HG03108 (cell line): Measurements from ENCODE around the gene GPR137B.
"Not testable (repeated sequence)": the region's sequence is repeated elsewhere in the genome, so short reads cannot be mapped to it uniquely, and the experiment has no call there.

ENCODE experiments used
- ATAC-seq: cut with Tn5 transposase; IDR thresholded peaks from one replicate; pipeline ENCODE4 v1.9.1; 2021; ENCODE audit warnings: moderate library complexity; ENCODE audit not compliant: unreplicated experiment

The GPR137B gene

GRCh38 chr1:236159704-236160539 is 17.6 kb downstream of the GPR137B start:
- peak; percentile 37 for ATAC-seq

GRCh38 chr1:236160540-236161127 is 18.3 kb downstream of the GPR137B start:
- no peak for ATAC-seq

DNA sequence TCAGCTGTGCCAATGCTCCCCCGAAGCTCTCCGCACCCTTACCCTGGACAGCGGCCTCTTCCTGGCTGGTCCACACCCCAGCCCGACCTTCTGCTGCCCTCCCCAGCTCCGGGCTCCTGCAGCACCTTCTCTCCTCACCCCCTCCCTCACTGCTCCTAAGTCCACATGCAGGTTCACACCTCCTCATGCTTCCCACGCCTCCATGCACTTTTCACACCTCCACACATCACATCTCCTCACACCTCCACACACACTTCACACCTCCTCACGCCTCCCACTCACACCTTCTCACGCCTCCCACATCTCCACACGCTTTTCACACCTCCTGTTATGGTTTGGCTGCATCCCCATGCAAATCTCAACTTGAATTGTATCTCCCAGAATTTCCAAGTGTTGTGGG is 18.9 kb downstream of the GPR137B start:
- no peak for ATAC-seq

GRCh38 chr1:236161755-236162154 is 19.4 kb downstream of the GPR137B start:
- ATAC-seq, result not testable (repeated sequence)

DNA sequence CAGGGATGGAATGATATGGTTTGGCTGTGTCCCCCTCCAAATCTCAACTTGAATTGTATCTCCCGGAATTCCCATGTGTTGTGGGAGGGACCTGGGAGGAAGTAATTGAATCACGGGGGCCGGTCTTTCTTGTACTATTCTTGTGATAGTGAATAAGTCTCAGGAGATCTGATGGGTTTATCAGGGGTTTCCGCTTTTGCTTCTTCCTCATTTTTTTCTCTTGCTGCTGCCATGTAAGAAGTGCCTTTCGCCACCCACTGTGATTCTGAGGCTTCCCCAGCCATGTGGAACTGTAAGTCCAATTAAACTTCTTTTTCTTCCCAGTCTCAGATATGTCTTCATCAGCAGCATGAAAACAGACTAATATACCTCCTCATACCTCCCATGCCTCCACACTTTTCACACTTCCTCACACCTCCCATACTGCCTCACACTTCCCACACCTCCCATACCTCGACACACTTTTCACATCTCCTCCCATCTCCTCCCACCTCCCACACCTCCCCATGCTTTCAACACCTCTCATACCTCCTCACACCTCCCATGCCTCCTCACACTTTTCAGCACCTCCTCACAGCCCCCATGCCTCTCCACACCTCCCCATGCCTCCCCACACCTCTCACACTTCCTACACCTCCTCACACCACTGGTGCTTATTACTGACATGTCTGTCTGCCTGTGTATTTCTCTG is 21.3 kb downstream of the GPR137B start:
- no peak for ATAC-seq

DNA sequence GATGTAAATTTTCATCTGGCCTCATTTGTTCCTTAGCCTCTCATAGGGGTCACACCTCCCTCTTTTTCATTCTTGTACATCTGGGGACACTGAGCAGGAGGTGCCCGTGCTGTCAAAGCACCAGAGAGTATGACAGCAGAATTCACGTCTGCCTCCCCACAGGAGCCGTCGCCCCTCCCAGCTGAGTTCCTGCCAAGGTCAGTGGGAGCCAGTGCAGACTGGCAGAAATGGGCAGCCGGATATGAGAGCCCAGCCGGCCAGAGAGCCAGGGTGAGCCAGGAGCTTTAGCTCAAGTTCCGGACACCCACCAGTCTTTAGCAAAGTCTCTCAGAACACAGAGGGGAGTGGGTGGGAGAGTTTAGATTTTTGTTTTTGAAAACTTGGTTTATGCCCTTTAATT is 21.9 kb downstream of the GPR137B start:
- no peak for ATAC-seq

DNA sequence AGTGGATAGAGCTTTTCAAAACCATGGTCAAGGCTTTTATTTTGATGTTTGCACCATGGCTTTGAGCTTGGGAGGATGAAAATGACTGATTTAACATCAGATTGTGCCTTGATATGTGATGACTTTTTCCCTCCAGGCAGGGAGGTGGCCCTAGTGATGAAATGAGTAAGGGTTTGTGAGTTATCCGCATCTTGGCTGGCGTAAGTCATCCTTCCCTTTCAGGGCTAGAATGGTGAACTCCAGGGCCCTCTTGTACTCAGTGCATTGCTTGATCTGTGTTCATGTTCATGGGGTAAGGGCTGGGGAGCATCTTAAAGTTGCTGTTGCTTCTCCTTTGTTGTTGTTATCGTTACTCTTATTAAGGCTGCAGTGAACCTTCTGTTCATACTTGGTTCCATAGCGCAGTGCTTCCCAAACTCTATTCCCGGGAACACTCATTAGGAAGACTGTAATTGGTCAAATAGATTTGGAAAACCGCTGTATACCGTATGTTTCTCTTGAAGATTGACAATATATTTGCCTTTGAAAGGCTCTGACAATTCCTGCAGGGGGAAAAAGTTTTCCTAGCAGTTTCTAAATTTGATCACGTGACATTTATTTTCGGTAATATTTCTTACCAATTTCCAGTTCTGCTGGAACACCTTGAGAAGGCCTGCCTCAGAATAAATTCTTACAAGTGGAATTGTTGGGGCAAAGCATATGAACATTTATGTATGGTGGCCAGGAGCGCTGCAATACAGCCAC is 23.1 kb downstream of the GPR137B start:
- no peak for ATAC-seq

GRCh38 chr1:236166041-236166440 is 23.7 kb downstream of the GPR137B start:
- ATAC-seq, result no peak

DNA sequence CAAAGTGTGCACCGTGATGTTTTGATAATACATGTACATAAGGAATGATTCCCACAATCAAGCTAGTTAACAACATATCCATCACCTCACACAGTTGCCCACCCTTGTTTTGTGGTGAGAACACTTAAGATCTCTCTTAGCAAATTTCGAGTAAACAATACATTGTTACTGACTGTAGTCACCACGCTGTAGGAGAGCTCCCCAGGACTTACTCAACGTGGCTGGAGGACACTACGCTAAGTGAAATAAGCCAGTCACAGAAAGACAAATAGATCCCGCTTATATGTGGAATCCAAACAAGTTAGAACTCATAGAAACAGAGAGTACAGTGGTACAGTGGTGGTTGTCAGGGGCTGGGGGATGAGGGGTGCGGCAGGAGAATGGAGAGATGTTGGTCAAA is 24.8 kb downstream of the GPR137B start:
- no peak for ATAC-seq

GRCh38 chr1:236167578-236167977 is 25.2 kb downstream of the GPR137B start:
- no peak for ATAC-seq

DNA sequence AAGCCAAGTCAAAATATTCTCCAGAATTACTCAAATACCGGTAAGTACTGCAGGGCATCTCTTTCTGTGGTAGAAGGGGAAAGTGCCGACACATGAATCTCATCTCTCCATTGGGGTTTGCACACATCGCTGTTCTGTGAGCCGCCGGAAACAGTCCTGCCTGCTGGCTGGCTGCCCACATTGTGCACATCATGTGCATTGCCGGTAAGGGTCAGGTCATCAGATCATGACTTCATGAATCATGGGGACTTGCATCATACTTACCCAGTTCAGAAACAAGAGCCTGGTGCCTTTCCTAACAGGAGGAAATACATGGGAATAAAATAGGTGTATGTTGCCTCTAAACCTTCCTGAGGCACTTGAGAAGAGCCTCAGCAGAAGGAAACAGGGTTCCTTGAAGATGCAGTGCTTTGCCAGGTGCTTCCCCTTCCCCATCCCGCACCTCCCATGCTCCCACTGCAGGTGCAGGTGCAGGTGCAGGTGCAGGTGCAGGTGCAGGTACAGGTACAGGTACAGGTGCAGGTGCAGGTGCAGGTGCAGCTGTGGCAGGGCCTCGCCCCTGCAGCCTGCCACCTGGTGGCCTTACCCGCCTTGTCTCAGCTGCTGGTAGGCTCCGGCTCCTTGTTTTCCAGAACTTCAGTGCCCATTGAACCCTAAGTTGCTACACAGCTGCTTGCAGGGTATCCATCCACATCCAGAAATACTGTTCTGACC is 26.5 kb downstream of the GPR137B start:
- ATAC-seq, result peak; percentile 86

DNA sequence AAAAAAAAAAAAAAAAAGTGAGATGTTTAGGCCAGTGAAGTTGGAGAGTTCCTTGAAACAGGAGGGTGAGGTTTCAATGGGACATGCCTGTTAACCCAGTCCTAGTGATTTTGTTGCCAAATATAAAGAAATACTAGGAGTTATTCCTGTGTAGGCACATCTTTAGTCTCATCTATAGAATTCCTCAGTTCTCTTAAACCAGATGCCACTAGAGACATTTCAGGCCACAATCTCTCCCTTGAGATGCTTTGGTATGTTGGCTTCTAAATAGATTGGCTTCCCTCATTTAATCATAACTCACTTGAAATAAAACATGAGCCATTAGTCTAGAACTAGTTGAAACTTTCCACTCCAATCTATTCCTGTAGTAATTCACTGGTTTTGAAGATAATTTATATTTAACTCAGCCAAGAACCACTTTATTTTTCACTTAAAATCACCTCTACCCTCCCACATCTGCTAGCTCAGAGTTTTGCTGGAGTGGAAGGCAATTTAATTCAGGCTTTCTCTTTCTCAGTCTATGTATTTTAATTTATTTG is 29.8 kb downstream of the GPR137B start:
- no peak for ATAC-seq

DNA sequence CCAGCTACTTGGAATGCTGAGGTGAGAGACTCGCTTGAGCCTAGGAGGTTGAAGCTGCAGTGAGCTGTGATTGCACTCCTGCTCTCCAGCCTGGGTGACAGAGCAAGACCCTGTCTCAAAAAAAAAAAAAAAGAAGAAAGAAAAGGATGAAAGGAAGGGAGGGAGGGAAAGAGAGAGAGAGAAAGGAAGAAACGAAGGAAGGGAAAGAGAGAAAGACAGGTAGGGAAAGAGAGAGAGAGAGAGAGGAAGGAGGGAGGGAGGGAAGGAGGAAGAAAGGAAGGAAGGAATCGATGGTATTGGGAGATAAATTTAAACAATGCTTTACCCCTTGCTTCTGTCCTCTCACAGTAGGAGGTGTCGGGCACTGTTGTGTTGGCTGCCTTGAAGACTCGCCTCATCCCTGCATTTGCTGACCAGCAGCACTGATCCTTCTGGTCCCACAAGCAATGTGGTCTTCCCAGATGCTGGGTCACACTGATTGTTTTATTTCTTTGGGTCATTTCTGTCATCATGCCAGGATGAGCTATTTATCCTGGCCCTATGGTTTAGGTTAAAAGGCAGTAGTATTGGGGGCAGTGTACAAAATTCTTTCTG is 30.9 kb downstream of the GPR137B start:
- ATAC-seq, result no peak

- peak; percentile 67 for ATAC-seq
Measured at GRCh38 chr1:236175642-236176336, 33.5 kb downstream of the GPR137B start.

- ATAC-seq, result no peak
Measured at GRCh38 chr1:236176337-236177336, 34.3 kb downstream of the GPR137B start.

GRCh38 chr1:236179634-236180033 is 37.3 kb downstream of the GPR137B start:
- ATAC-seq, result no peak

GRCh38 chr1:236181059-236181458 is 38.7 kb downstream of the GPR137B start:
- no peak for ATAC-seq

DNA sequence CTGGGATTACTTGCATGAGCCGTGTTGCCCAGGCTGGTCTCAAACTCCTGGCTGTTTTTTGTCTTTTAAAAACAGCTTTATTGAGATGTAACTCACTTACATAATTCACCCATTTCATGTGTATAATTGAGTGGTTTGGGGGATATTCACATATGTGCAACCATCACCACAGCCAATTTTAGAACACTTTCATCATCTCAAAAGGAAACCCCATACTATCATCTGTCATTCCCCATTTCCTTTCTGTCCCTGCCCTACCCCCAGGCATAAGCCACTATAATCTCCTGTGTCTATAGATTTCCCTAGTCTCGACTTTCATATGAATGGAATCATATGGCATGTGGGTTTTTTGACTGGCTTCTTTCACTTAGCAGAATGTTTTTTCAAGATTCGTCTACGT is 43.3 kb downstream of the GPR137B start:
- no peak for ATAC-seq
